K562 (cell line): ENCODE data around the gene NR0B1. TPM values are rescaled to one million over a fixed set of nuclear protein-coding genes. Genes with fewer than 3 reads are reported as not detected.

Experiments
- ATF7 ChIP-seq: fragments of 450-650 bp; IDR thresholded peaks from 2 replicates; pipeline ENCODE4 v1.7.1; 2014; ENCODE audit warnings: mild to moderate bottlenecking, moderate library complexity
- CHD4 ChIP-seq: fragments of 200-600 bp; sonication (generic); IDR thresholded peaks from 3 replicates; pipeline ENCODE4 v1.6.1; 2012; ENCODE audit warnings: low read depth, mild to moderate bottlenecking, mixed read lengths, low read length, inconsistent platforms; ENCODE audit not compliant: insufficient read depth, insufficient replicate concordance, poor library complexity, severe bottlenecking
- CTBP1 ChIP-seq: fragments of 450-650 bp; IDR thresholded peaks from 2 replicates; pipeline ENCODE4 v1.6.1; 2016; ENCODE audit warnings: borderline replicate concordance
- CXXC5 ChIP-seq: fragments of 250-450 bp; sonication (Bioruptor Pico); IDR thresholded peaks from 2 replicates; pipeline ENCODE4 v1.8.0; 2022; ENCODE audit warnings: inconsistent platforms, mild to moderate bottlenecking, moderate library complexity
- HDAC8 ChIP-seq: fragments of 450-650 bp; IDR thresholded peaks from 2 replicates; pipeline ENCODE4 v1.6.1; 2016; ENCODE audit warnings: mild to moderate bottlenecking, missing genetic modification characterization, moderate library complexity, missing compliant biosample characterization
- MAFK ChIP-seq: IDR thresholded peaks from 2 replicates; pipeline ENCODE4 v1.6.1; 2011; ENCODE audit warnings: low read length, improper control_type of control experiment
- MEF2A ChIP-seq: IDR thresholded peaks from 2 replicates; pipeline ENCODE4 v1.6.1; 2011; ENCODE audit warnings: low read depth, mild to moderate bottlenecking, low read length, moderate library complexity; ENCODE audit not compliant: control insufficient read depth
- PRPF4 ChIP-seq: fragments of 200-400 bp; formaldehyde crosslinking; IDR thresholded peaks from one replicate; pipeline ENCODE4 v1.6.1; 2017; ENCODE audit warnings: low read length, low read depth, mild to moderate bottlenecking; ENCODE audit not compliant: insufficient read depth, poor library complexity, severe bottlenecking
- SAFB2 ChIP-seq: fragments of 200-400 bp; formaldehyde crosslinking; IDR thresholded peaks from 2 replicates; pipeline ENCODE4 v1.6.1; 2018; ENCODE audit warnings: borderline replicate concordance, low read length, low read depth, moderate library complexity; ENCODE audit not compliant: severe bottlenecking
- STAT5A ChIP-seq: IDR thresholded peaks from 2 replicates; pipeline ENCODE4 v1.6.1; 2012; ENCODE audit warnings: low read length, inconsistent platforms, borderline replicate concordance
- TGIF2 ChIP-seq: sonication (generic); formaldehyde crosslinking; IDR thresholded peaks from 2 replicates; pipeline ENCODE4 v1.8.1; 2022; ENCODE audit warnings: mild to moderate bottlenecking, missing genetic modification reagents, moderate library complexity
- XRCC5 ChIP-seq: fragments of 200-400 bp; formaldehyde crosslinking; IDR thresholded peaks from 2 replicates; pipeline ENCODE4 v1.6.1; 2017; ENCODE audit warnings: low read depth, mild to moderate bottlenecking, low read length
- ZNF174 ChIP-seq: fragments of 250-450 bp; sonication (Bioruptor Pico); IDR thresholded peaks from 2 replicates; pipeline ENCODE4 v1.4.0; 2020; ENCODE audit warnings: mild to moderate bottlenecking
- ZNF224 ChIP-seq: sonication (generic); formaldehyde crosslinking; IDR thresholded peaks from 2 replicates; pipeline ENCODE4 v1.8.0; 2022; ENCODE audit warnings: mild to moderate bottlenecking, missing genetic modification reagents
- polyA plus RNA-seq, 8 experiments: library from polyadenylated mRNA; depleted of rRNA in 4 of 8; stranded (reverse) in 5 of 8; unstranded in 3 of 8; fragments of >200 nt; fragmentation: Nextera tagmentation in 2 of 8; fragmentation: Illumina TruSeq in 1 of 8; extraction: Ambion mirVana in 2 of 8; extraction: Trizol in 1 of 8; gene quantifications; 2 replicates each; pipeline versions ENCODE4 v1.2.1 to v1.2.3, GENCODE V29; 2011 to 2014; ENCODE audit warnings: inconsistent platforms in 1 of 8, missing spikeins in 1 of 8
- total RNA-seq, 7 experiments: library from RNA; depleted of rRNA in 6 of 7; stranded (reverse); fragments of >200 nt in 6 of 7; fragmentation: Illumina TruSeq in 2 of 7; extraction: Trizol in 2 of 7; gene quantifications; 2 replicates each; pipeline versions ENCODE4 v1.2.1 to v1.2.3, GENCODE V29; 2011 to 2021; ENCODE audit warnings: low replicate concordance in 1 of 7
- TF ChIP-seq, protein P1 (sequence below): sonication (generic); formaldehyde crosslinking; IDR thresholded peaks from 2 replicates; pipeline ENCODE4 v1.8.1; 2023; ENCODE audit warnings: mild to moderate bottlenecking, missing genetic modification reagents
- TF ChIP-seq, protein P2 (sequence below): fragments of 250-450 bp; sonication (Bioruptor Pico); IDR thresholded peaks from 2 replicates; pipeline ENCODE4 v1.6.1; 2021; ENCODE audit warnings: mild to moderate bottlenecking
- TF ChIP-seq, protein P3 (sequence below): fragments of 250-450 bp; sonication (Bioruptor Pico); IDR thresholded peaks from 2 replicates; pipeline ENCODE4 v1.5.1; 2021; ENCODE audit warnings: mild to moderate bottlenecking
- TF ChIP-seq, protein P4 (sequence below): fragments of 450-650 bp; IDR thresholded peaks from 2 replicates; pipeline ENCODE4 v1.6.1; 2016; ENCODE audit warnings: antibody characterized with exemption
- TF ChIP-seq, protein P5 (sequence below): fragments of 250-450 bp; sonication (Bioruptor Pico); IDR thresholded peaks from 2 replicates; pipeline ENCODE4 v1.4.0; 2020

The NR0B1 gene
- total and polyA plus RNA-seq, 9 of the 15 experiments (the other 6 are each of a cell fraction or from before 2014, with no cell fraction given), result not detected

DNA sequence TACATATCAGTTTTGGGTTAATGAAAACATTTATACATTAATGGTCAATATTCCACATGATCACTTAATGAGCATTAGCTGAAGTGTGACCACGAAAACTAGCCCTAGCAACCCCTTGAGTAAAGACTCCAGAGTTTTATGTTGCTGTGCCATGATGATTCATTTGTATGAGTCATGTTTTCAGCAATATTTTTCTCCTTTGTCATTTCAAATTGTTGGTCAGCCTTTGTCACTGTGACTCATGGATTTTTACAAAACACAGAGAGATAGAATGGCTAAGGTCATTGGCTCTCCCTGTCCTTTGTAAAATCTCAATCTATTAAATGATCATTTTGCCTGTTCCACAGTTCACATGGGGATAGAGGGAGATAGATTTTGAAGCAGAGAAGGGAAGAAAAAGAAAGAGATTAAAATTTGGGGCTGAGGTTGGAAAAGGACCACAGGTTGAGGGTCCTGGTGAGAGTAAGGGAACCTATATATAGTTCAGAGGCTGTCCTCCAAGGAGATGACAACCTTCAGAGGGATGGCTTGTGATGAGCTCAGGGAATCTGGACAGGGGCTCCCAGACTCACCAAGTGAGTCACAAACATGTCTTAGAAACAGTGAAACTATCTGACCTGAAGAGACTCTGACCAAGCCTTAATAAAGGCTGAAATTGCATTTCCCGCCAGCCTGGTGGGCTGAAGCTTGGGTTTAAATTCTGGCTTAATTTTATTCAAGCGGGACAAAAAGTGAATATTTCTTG, 25.6 kb downstream of the NR0B1 start (continued):
- TF ChIP-seq, protein P1, sequence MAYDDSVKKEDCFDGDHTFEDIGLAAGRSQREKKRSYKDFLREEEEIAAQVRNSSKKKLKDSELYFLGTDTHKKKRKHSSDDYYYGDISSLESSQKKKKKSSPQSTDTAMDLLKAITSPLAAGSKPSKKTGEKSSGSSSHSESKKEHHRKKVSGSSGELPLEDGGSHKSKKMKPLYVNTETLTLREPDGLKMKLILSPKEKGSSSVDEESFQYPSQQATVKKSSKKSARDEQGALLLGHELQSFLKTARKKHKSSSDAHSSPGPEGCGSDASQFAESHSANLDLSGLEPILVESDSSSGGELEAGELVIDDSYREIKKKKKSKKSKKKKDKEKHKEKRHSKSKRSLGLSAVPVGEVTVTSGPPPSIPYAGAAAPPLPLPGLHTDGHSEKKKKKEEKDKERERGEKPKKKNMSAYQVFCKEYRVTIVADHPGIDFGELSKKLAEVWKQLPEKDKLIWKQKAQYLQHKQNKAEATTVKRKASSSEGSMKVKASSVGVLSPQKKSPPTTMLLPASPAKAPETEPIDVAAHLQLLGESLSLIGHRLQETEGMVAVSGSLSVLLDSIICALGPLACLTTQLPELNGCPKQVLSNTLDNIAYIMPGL, result no peak
- no peak for TF ChIP-seq CTBP1
- no peak for TF ChIP-seq ZNF174
- no peak for TF ChIP-seq PRPF4
- no peak for TF ChIP-seq HDAC8 (tag)
- TF ChIP-seq, protein P2, sequence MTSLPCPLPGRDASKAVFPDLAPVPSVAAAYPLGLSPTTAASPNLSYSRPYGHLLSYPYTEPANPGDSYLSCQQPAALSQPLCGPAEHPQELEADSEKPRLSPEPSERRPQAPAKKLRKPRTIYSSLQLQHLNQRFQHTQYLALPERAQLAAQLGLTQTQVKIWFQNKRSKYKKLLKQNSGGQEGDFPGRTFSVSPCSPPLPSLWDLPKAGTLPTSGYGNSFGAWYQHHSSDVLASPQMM (CRISPR knock-in tag), result no peak
- no peak for TF ChIP-seq ZNF224 (CRISPR knock-in tag)
- peak; percentile 76 for TF ChIP-seq ATF7
- TF ChIP-seq, protein P3, sequence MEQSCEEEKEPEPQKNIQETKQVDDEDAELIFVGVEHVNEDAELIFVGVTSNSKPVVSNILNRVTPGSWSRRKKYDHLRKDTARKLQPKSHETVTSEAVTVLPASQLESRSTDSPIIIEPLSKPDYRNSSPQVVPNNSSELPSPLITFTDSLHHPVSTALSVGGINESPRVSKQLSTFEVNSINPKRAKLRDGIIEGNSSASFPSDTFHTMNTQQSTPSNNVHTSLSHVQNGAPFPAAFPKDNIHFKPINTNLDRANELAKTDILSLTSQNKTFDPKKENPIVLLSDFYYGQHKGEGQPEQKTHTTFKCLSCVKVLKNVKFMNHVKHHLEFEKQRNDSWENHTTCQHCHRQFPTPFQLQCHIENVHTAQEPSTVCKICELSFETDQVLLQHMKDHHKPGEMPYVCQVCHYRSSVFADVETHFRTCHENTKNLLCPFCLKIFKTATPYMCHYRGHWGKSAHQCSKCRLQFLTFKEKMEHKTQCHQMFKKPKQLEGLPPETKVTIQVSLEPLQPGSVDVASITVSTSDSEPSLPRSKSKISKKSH (CRISPR knock-in tag), result no peak
- no peak for TF ChIP-seq XRCC5
- no peak for TF ChIP-seq TGIF2
- TF ChIP-seq MEF2A, result no peak
- TF ChIP-seq, protein P4, sequence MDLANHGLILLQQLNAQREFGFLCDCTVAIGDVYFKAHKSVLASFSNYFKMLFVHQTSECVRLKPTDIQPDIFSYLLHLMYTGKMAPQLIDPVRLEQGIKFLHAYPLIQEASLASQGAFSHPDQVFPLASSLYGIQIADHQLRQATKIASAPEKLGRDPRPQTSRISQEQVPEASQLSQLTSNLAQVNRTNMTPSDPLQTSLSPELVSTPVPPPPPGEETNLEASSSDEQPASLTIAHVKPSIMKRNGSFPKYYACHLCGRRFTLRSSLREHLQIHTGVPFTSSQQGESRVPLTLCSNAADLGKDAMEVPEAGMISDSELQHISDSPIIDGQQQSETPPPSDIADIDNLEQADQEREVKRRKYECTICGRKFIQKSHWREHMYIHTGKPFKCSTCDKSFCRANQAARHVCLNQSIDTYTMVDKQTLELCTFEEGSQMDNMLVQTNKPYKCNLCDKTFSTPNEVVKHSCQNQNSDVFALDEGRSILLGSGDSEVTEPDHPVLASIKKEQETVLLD, result no peak
- peak; percentile 93 for TF ChIP-seq MAFK
- no peak for TF ChIP-seq CXXC5
- no peak for TF ChIP-seq CHD4
- TF ChIP-seq STAT5A, result no peak
- TF ChIP-seq SAFB2, result no peak
- TF ChIP-seq, protein P5, sequence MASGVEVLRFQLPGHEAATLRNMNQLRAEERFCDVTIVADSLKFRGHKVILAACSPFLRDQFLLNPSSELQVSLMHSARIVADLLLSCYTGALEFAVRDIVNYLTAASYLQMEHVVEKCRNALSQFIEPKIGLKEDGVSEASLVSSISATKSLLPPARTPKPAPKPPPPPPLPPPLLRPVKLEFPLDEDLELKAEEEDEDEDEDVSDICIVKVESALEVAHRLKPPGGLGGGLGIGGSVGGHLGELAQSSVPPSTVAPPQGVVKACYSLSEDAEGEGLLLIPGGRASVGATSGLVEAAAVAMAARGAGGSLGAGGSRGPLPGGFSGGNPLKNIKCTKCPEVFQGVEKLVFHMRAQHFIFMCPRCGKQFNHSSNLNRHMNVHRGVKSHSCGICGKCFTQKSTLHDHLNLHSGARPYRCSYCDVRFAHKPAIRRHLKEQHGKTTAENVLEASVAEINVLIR (CRISPR knock-in tag), result no peak
